ENCODE measurements around the gene TALDO1.
A peak's percentile ranks its signal among the peaks of the same experiment; 100 is the strongest.

GRCh38 chr11:727859-728748 lies 19.2 kb upstream of the TALDO1 start:
- TF ChIP-seq POLR2A (IDR thresholded peaks at IDR 0.05), result peak in 1 of 2 donors; percentile 22
- TF ChIP-seq CTCF (IDR thresholded peaks at IDR 0.05), result peak; percentile 97 to 100 (median 99)
